Neuronal stem cell (in vitro differentiated cells): ENCODE data around the gene GOLGB1.
A peak's percentile ranks its signal among the peaks of the same experiment; 100 is the strongest.
"Not testable (repeated sequence)": the region's sequence is repeated elsewhere in the genome, so short reads cannot be mapped to it uniquely, and the experiment has no call there.

Source experiments
- DNase-seq: peaks from one replicate; pipeline ENCODE4 v3.0.0-alpha.2; 2013; ENCODE audit warnings: low spot score
- H2AFZ ChIP-seq: one replicate; pipeline ENCODE4 v1.6.1; 2013; ENCODE audit warnings: mild to moderate bottlenecking, low read length, inconsistent platforms
- H2AK5ac ChIP-seq: 2 replicates; pipeline ENCODE4 v1.6.1; 2013; ENCODE audit warnings: low read depth, mild to moderate bottlenecking, inconsistent platforms, low read length, moderate library complexity, mixed read lengths
- H2BK120ac ChIP-seq: 2 replicates; pipeline ENCODE4 v1.6.1; 2013; ENCODE audit warnings: low read depth, mild to moderate bottlenecking, inconsistent platforms, low read length, moderate library complexity, mixed read lengths
- H2BK12ac ChIP-seq: one replicate; pipeline ENCODE4 v1.6.1; 2013; ENCODE audit warnings: low read length, inconsistent platforms
- H2BK15ac ChIP-seq: 2 replicates; pipeline ENCODE4 v1.6.1; 2013; ENCODE audit warnings: mild to moderate bottlenecking, low read length, inconsistent platforms, mixed read lengths
- H2BK5ac ChIP-seq: one replicate; pipeline ENCODE4 v1.6.1; 2013; ENCODE audit warnings: inconsistent platforms, mild to moderate bottlenecking, low read length, moderate library complexity
- H3K14ac ChIP-seq: one replicate; pipeline ENCODE4 v1.6.1; 2013; ENCODE audit warnings: low read length, inconsistent platforms
- H3K18ac ChIP-seq: 2 replicates; pipeline ENCODE4 v1.6.1; 2013; ENCODE audit warnings: low read length, inconsistent platforms
- H3K23ac ChIP-seq: 2 replicates; pipeline ENCODE4 v1.6.1; 2013; ENCODE audit warnings: low read depth, mild to moderate bottlenecking, mixed read lengths, low read length, inconsistent platforms; ENCODE audit not compliant: poor library complexity
- H3K27ac ChIP-seq: replicated peaks from 3 replicates; pipeline ENCODE4 v1.5.1; 2013; ENCODE audit warnings: low read length, inconsistent platforms
- H3K27me3 ChIP-seq, 3 experiments: 2 replicates each; pipeline ENCODE4 v1.6.1; 2013; ENCODE audit warnings: low read length in 3 of 3, mild to moderate bottlenecking in 2 of 3, inconsistent platforms in 1 of 3, low read depth in 1 of 3, mixed read lengths in 1 of 3, moderate library complexity in 1 of 3; ENCODE audit not compliant: control insufficient read depth in 3 of 3, insufficient read depth in 3 of 3
- H3K36me3 ChIP-seq, 2 donors: replicated peaks in 1 of 2; 2 replicates each; pipeline ENCODE4 v1.6.1; 2013; ENCODE audit warnings: low read length in 2 of 2; ENCODE audit not compliant: control insufficient read depth in 2 of 2, insufficient read depth in 2 of 2
- H3K4ac ChIP-seq: 2 replicates; pipeline ENCODE4 v1.6.1; 2013; ENCODE audit warnings: inconsistent platforms, mild to moderate bottlenecking, low read length, moderate library complexity
- H3K4me1 ChIP-seq, 2 donors: 1 replicate in 1 of 2; 2 replicates in 1 of 2; pipeline ENCODE4 v1.6.1; 2013; ENCODE audit warnings: low read length in 2 of 2, low read depth in 1 of 2; ENCODE audit not compliant: control insufficient read depth in 2 of 2, insufficient read depth in 1 of 2
- H3K4me2 ChIP-seq: one replicate; pipeline ENCODE4 v1.6.1; 2013; ENCODE audit warnings: mild to moderate bottlenecking, low read length, inconsistent platforms; ENCODE audit not compliant: insufficient read depth, poor library complexity, severe bottlenecking
- H3K4me3 ChIP-seq, 2 donors: 2 replicates each; pipeline ENCODE4 v1.5.1; 2013; ENCODE audit warnings: low read length in 2 of 2, mild to moderate bottlenecking in 2 of 2, inconsistent platforms in 1 of 2, moderate library complexity in 1 of 2
- H3K79me1 ChIP-seq: one replicate; pipeline ENCODE4 v1.6.1; 2013; ENCODE audit warnings: low read depth, mild to moderate bottlenecking, inconsistent platforms, low read length, moderate library complexity
- H3K9ac ChIP-seq: one replicate; pipeline ENCODE4 v1.6.1; 2013; ENCODE audit warnings: mild to moderate bottlenecking, low read depth, low read length, inconsistent platforms; ENCODE audit not compliant: poor library complexity
- H3K9me3 ChIP-seq, 2 donors: replicated peaks in 1 of 2; 2 replicates each; pipeline versions ENCODE3 to v1.6.1; 2013; ENCODE audit warnings: low read length in 2 of 2, mild to moderate bottlenecking in 2 of 2, inconsistent platforms in 1 of 2, low read depth in 1 of 2, mixed read lengths in 1 of 2, moderate library complexity in 1 of 2; ENCODE audit not compliant: control insufficient read depth in 2 of 2, insufficient read depth in 1 of 2
- H4K8ac ChIP-seq: one replicate; pipeline ENCODE4 v1.6.1; 2013; ENCODE audit warnings: low read depth, mild to moderate bottlenecking, inconsistent platforms, low read length, moderate library complexity
- H4K91ac ChIP-seq: one replicate; pipeline ENCODE4 v1.6.1; 2013; ENCODE audit warnings: low read length, low read depth, mild to moderate bottlenecking, inconsistent platforms; ENCODE audit not compliant: poor library complexity
- WGBS, 2 donors: extraction: QIAGEN DNeasy Blood & Tissue Kit; methylation state at CpG; one replicate each; pipeline ENCODE4 v1.1.7; 2013; ENCODE audit warnings: missing lambda C conversion rate in 2 of 2, mixed read lengths in 1 of 2; ENCODE audit not compliant: insufficient read length in 2 of 2, insufficient replicate concordance in 1 of 2; ENCODE audit errors: extremely low coverage in 2 of 2; 5-methylcytosine and 5-hydroxymethylcytosine counted together

GOLGB1 gene

DNA sequence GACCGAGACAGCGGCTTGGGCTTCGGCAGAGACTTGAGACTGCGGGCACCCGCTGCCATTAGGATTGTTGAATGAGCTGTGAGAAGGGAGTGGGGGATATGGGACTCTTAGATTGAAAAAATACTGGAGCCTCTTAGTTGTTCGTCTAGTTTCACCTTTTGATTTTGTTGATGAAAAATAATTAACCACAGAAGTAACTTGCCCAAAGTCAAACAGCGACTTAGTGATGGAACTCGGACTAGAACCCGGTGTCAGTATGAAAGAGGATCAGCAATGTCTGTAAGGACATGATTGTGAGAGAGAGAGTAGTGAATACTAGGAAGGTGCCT, 510 bp upstream of the GOLGB1 start:
- peak overlapping the region; percentile 78 for H2AFZ ChIP-seq
- H3K4me3 ChIP-seq = peak overlapping the region; percentile 69 to 86
- no peak overlapping the region for H4K91ac ChIP-seq
- DNase-seq = no peak
- no peak overlapping the region for H2BK5ac ChIP-seq
- no CpG with 5 or more reads among the region's 9 CpGs for WGBS, 2 donors
- H3K23ac ChIP-seq = no peak overlapping the region
- no peak overlapping the region for H4K8ac ChIP-seq
- peaks cover 4% of the 10 kb centered on the region for H3K79me1 ChIP-seq
- H3K4me2 ChIP-seq = peak overlapping the region; percentile 68
- H2BK15ac ChIP-seq = no peak overlapping the region
- H2BK120ac ChIP-seq = no peak overlapping the region
- H3K9ac ChIP-seq = no peak overlapping the region
- H3K14ac ChIP-seq = no peak overlapping the region
- no peak overlapping the region for H3K4ac ChIP-seq
- no peaks in the 10 kb centered on the region for H3K27me3 ChIP-seq
- no peaks in the 10 kb centered on the region for H3K36me3 ChIP-seq
- H2AK5ac ChIP-seq = no peak overlapping the region
- no peaks in the 10 kb centered on the region for H3K9me3 ChIP-seq
- peaks cover 4 to 11% of the 10 kb centered on the region in 2 donors for H3K4me1 ChIP-seq
- H2BK12ac ChIP-seq = no peak overlapping the region
- H3K18ac ChIP-seq = no peak overlapping the region
- H3K27ac ChIP-seq = no peak overlapping the region

- DNase-seq = no peak
Observed at GRCh38 chr3:121748680-121749275, 763 bp downstream of the GOLGB1 start.

DNA sequence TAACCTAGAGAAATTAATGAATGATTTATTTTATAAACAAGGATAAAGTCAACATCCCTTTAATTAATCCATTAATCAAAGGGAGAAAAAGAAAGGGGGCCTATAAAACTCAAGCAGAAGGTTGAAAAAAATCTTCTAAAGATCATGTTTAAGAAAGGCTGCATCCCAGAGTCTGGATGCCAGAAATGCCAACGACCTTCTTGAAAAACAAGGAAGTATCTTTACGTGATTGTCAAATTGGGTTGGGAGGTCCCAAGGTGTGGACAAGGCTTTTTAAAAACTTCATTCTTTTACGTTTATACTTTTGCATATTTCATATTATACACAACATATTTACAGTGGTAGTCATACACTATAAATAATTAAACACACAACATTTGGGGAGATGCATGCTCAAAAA, 1.6 kb downstream of the GOLGB1 start:
- no peak overlapping the region for H3K4me2 ChIP-seq
- no peak overlapping the region for H2BK15ac ChIP-seq
- H3K79me1 ChIP-seq = peaks cover 4% of the 10 kb centered on the region
- no CpG with 5 or more reads among the region's 3 CpGs for WGBS, 2 donors
- H4K91ac ChIP-seq = no peak overlapping the region
- no peak overlapping the region for H2BK120ac ChIP-seq
- no peak overlapping the region for H3K14ac ChIP-seq
- H2BK12ac ChIP-seq = no peak overlapping the region
- no peak for DNase-seq
- no peak overlapping the region for H2AK5ac ChIP-seq
- H2AFZ ChIP-seq = no peak overlapping the region
- H4K8ac ChIP-seq = no peak overlapping the region
- H3K27me3 ChIP-seq = no peaks in the 10 kb centered on the region
- peaks cover 0 to 2% of the 10 kb centered on the region in 2 donors for H3K9me3 ChIP-seq
- no peak overlapping the region for H3K18ac ChIP-seq
- no peak overlapping the region for H3K27ac ChIP-seq
- H3K23ac ChIP-seq = no peak overlapping the region
- H3K4me3 ChIP-seq = peak overlapping the region in 1 of 2 donors; percentile 69
- H3K36me3 ChIP-seq = peaks cover 0 to 2% of the 10 kb centered on the region in 2 donors
- H2BK5ac ChIP-seq = no peak overlapping the region
- no peak overlapping the region for H3K9ac ChIP-seq
- peaks cover 4 to 11% of the 10 kb centered on the region in 2 donors for H3K4me1 ChIP-seq
- H3K4ac ChIP-seq = no peak overlapping the region

More at GRCh38 chr3:121748680-121749275, 763 bp downstream of the GOLGB1 start:
- Histone ChIP-seq H3K36me3 (peaks cover 0 to 2% of the 10 kb centered on the region in 2 donors), H3K27me3 (no peaks in the 10 kb centered on the region), H3K4me2 (peak overlapping the region; percentile 60), H2AK5ac (peak overlapping the region; percentile 63), H3K27ac (peak overlapping the region; percentile 73), H2BK5ac (peak overlapping the region; percentile 77), H3K18ac (no peak overlapping the region), H3K9ac (peak overlapping the region; percentile 91), H3K23ac (peak overlapping the region; percentile 26), H3K4me1 (peaks cover 4 to 11% of the 10 kb centered on the region in 2 donors), H4K8ac (no peak overlapping the region), H3K9me3 (peaks cover 0 to 2% of the 10 kb centered on the region in 2 donors), H2BK120ac (peak overlapping the region; percentile 92), H2AFZ (peak overlapping the region; percentile 84), H3K14ac (no peak overlapping the region), H2BK15ac (no peak overlapping the region), H3K4me3 (peak overlapping the region; percentile 69 to 99), H3K4ac (no peak overlapping the region), H4K91ac (no peak overlapping the region), H2BK12ac (no peak overlapping the region), H3K79me1 (peaks cover 4% of the 10 kb centered on the region)
- WGBS, 2 donors = no CpG with 5 or more reads among the region's 17 CpGs

- not testable (repeated sequence) for H3K4me3 ChIP-seq, H3K4me2 ChIP-seq, H2AFZ ChIP-seq, H3K9me3 ChIP-seq, H3K9ac ChIP-seq, H3K27ac ChIP-seq, H4K91ac ChIP-seq, DNase-seq, H3K14ac ChIP-seq, H3K79me1 ChIP-seq, H3K4me1 ChIP-seq, H3K18ac ChIP-seq, H2BK15ac ChIP-seq, H4K8ac ChIP-seq, H3K4ac ChIP-seq, H2BK5ac ChIP-seq, H2AK5ac ChIP-seq, H3K23ac ChIP-seq, H3K36me3 ChIP-seq, H2BK120ac ChIP-seq, H3K27me3 ChIP-seq, H2BK12ac ChIP-seq
- WGBS, 2 donors = no CpG with 5 or more reads among the region's 2 CpGs
Observed at GRCh38 chr3:121743106-121743505, 6.4 kb downstream of the GOLGB1 start.
